Fibroblast of peridontal ligament (primary cell): ENCODE results near the gene RAPGEF6.
"Not testable (repeated sequence)": the region's sequence is repeated elsewhere in the genome, so short reads cannot be mapped to it uniquely, and the experiment has no call there.

Experiments used
- DNase-seq: peaks from one replicate; pipeline ENCODE4 v3.0.0-alpha.2; 2010; ENCODE audit errors: extremely low read depth

The RAPGEF6 gene

DNA sequence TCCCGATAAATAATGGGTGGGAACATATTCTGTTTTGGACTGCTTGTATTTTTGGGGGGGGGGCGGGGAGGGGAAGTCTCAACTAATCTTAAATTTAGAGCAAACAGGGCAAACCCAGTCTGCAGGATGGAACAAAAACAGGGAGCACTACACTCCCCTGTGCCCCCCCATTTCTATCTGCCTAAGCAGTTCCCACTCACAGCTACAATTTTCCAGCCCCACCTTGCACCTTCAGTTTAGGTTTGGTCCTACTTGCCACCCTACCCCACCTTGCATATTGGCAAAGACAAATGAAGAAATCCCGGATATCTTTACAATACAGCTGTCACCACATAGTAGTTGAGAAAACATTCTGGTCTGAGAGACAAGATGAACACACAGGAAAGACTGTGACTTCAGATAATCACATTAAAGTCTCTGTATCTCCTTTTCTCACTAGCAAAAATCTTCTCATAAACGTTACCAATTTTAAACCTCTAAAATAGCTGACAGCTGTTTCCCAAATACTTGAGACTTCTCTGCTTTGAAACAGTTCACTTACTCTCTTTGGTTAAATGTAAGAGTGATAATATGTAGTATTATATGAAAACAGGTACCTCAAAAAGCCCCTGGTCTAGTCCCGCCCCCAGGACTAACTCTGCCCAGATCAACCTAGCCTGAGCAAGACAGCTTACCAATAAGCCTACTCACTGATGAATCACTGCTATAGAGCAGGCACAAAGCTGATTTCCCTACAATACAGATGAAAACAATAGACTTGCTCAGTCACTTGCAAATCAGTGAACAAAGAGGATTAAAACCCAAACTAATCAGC is 5.2 kb upstream of the RAPGEF6 start:
- peak; percentile 34 for DNase-seq

DNA sequence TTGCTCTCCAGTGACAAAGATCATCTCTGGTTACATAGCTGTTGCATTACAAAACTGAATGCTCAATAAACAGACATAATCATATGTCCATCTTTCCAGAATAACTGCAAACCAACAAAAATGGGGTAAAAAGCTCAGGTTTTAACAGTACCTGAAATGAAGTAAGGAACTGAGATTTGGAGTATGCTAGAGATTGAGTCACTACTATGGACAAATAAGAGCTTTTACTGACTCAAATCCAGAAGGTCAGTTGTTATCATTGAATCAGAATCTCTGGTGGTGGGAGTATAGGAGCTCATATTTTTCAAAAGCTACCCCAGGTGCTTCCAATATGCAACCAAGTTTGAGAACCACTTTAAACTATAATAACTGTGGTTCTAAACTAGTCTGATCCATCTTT is 4.1 kb upstream of the RAPGEF6 start:
- no peak for DNase-seq

DNA sequence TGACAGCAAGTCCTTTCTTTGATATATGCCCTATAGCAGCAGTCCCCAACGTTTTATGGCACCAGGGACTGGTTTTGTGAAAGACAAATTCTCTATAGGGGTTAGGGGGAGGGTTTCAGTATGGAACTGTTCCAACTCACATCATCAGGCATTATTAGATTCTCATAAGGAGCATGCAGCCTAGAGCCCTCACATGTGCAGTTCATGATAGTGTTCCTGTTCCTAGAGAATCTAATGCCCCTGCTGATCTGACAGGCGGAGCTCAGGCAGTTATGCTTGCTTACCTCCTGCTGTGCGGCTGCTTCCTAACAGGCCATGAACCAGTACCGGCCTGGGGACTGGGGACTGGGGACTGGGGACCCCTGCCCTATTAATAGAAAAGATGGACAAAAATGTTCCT is 2.7 kb upstream of the RAPGEF6 start:
- no peak for DNase-seq

DNA sequence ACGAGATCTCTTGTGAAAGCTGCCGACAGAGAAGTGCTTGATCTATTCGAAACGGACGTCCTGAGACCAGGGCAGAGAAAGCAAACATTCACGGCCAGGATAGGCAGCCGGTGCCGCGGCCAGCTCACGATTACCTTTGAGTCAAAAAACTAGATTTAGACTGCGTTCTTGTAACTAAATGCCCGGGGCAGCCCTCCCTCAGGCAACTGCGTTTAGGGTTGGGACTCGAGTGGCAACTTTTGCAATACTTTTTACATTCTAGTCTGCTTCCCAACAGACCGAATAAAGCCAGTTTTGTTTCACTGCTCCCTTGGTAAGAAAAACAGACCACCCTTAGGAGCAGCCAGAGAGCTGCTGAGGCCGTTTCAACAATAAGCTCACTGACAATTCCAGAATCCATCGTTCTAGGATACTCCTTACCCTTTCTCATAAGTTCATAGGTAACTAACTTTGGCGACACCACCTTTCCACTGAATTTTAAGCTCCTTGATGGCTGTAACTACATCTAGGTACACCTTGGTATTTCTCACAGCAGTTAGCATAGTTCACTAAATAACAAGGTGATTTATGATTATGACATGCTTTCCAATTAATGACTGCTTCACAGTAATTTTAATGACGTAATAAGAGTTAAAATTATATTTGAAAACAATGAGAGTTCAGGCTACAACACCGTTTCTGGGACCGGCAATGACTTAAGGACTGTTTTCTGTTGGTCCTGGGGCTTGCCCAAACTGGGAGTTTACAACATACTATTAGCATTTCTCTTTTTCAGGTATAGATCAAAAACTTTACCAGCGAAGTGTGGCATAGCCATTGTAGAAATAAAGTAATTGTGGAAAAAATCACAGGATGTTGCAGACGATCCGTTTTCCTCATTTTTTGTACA is 899 bp upstream of the RAPGEF6 start:
- peak; percentile 71 for DNase-seq

DNA sequence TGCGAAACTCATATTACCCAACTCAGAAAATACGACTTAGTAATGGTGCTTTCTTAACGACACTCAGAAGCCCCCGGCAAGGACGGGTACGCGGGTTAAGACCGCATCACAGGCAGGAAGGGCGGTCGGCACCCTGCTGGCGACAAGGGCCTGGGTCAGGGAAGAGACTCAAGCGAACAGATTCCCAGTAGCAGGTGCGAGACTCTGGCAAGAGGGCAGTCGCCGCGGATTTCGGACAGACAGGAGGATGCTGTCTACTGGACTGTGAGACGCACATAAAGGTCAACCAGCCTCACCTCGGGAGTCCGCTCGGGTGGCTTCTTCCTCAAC is 398 bp downstream of the RAPGEF6 start:
- peak; percentile 47 for DNase-seq

DNA sequence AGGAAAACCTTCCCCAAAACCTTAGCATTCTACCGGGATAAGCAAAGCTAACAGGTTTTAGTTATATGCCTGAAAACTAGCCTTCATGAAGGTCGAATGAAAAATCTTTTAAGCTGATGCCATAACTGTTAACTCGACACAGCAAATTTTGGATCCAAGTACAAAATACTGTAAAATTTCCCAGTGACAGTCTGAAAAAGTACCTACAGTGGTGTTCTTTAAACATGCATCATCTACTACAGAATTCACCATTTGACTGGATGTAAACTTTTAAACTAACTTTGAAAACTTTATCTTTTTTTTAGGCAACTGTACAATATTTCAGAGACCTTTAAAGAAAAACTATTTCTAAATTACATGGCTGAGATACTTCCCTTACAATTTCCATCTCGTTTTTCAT is 791 bp downstream of the RAPGEF6 start:
- peak; percentile 31 for DNase-seq

DNA sequence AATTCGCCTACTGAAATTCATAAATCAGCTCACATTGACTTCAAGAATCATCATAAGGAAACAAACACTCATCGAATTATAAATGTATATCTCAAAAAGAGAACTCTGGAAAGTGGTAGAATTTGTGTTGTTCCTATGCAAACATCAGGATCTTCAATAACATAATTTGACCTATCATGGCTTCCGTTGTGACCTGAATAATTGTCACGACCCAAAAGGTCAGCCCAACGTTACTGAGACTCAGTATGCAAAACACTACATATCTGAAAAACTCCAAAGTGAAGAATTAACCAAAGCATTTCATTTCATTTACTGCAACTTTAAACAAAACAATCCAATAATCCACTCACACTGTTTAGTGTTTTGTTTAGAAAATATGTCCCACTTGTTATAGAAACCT is 1.2 kb downstream of the RAPGEF6 start:
- no peak for DNase-seq

DNA sequence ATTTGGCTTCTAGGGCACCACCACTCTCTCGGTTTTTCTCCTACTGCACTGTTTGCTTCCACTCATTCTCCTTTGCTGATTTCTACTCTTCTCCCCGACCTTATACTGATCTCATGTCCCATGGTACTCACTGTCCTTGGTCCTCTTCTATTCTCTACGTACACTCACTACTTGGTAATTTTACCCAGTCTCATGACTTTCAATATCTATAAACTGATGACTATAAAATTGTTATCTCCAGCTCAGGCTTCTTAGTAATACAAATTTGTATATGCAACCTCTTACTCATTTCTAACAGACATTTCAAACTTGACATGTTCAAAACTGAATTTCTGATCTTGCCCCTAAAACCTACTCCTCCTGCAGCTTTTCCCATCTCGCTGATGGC is 4.1 kb downstream of the RAPGEF6 start:
- no peak for DNase-seq

DNA sequence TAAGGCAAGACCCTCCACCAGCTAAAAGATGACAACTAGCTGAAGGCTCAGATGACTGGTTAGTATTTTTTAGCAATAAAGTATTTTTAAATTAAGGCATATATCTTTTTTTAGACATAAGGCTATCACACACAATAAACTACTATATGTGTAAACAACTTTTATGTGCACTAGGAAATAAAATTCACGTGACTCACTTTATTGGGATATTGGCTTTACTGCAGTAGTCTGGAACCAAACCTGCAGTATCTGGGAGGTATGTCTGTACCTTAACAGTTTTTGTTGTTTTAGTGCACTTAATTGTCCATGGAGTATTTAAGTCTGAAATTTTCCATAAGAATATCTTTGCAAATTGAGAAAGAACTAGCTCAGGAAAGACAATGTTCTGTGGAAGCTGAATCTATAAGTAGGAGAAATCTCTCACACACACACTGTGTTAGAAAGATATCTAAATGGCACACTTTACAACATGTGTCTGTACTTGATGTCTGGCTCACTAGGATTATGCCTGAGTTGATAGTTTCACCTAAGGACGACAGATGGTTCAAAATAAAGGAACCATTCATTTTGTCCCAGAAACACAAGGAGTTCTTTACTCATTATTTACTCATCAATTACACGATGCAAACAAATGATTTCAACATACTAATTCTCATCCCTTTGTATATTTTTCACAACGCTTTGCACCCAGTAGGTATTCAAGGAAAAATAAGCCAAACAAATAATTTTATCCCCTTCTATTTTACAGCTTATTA is 4.6 kb downstream of the RAPGEF6 start:
- DNase-seq = no peak

DNA sequence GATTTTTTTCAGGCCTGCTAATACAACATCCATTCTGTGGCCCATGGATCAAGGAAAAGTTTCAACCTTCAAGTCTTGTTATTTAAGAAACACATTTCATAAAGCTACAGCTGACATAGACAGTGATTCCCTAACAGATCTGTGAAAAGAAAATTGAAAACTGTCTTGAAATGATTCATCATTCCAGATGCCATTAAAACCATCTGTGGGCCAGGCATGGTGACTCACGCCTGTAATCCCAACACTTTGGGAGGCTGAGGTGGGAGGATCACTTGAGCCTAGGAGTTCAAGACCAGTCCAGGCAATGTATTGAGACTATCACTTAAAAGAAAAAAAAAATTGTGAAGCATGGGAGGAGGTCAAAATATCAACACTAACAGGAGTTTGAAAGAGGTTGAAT is 6.0 kb downstream of the RAPGEF6 start:
- DNase-seq = peak; percentile 84

DNA sequence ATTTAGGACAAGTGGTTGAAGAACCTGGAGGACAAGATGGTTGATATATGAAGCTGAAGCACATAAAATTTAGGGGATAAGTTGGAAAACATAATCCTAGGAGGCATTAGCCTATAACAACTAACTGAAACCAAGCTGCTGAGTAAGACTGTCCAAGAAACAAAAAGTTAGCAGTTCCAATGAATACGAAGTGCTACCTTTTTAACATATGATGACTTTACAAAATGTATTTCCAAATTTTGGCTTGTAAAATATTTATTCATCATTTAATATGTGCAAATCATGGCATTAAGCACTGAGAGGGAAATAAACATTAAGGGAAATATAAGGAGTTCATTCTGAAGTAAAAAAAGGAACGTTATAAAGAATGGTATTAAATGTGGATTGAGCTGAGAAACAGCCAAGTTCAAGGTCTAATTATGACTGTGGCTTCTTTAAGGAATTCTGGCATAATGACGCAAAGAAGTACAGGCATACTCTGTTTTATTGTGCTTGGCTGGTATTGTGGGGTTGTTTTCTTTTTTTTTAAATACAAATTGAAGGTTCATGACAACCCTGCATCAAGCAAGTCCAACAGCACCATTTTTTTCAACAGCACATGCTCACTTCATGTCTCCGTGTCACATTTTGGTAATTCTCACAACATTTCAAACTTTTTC is 7.7 kb downstream of the RAPGEF6 start:
- DNase-seq = peak; percentile 45

DNA sequence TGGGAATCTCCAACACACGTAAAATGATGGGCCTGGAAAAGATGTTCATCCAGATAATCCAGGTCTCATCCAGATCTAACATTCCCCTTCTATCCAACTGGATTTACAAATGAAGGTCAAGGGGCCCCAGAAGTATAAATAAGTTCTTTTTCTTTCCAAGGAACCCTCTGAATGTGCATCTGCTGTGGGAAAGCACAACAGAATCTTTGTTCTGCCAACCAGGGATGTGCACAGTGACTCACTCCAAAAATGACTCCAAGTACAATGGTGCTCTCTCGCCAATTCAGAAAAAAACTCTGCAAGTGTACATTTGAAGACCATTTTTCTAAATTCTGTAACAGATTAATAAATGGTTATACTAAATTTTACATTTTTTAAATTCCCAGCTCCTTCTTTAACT is 12.4 kb downstream of the RAPGEF6 start:
- DNase-seq = peak; percentile 56

DNA sequence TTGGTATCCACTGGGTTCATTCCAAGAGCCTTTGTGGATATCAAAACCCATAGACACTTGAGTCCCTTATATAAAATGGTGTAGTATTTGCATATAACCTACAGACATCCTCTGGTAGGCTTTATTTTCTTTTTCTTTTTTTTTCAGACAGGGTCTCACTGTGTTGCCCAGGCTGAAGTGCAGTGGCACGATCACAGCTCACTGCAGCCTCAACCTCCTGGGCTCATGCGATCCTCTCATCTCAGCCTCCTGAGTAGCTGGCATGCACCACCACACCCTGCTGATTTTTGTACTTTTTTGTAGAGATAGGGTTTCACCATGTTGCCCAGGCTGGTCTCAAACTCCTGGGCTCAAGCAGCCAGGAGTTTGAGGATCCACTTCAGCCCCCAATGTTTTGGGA is 13.9 kb downstream of the RAPGEF6 start:
- not testable (repeated sequence) for DNase-seq

DNA sequence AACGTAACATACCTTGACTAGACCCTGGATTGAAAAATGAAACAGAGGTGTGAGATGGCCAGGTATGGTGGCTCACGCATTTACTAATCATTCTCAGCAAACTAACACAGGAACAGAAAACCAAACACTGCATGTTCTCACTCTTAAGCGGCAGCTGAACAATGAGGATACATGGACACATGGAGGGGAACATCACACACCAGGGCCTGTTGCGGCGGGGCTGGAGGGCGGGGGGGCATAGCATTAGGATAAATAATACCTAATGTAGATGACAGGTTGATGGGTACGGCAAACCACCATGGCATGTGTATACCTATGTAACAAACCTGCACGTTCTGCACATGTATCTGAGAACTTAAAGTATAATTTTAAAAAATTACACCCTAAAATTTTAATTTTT is 15.9 kb downstream of the RAPGEF6 start:
- no peak for DNase-seq

DNA sequence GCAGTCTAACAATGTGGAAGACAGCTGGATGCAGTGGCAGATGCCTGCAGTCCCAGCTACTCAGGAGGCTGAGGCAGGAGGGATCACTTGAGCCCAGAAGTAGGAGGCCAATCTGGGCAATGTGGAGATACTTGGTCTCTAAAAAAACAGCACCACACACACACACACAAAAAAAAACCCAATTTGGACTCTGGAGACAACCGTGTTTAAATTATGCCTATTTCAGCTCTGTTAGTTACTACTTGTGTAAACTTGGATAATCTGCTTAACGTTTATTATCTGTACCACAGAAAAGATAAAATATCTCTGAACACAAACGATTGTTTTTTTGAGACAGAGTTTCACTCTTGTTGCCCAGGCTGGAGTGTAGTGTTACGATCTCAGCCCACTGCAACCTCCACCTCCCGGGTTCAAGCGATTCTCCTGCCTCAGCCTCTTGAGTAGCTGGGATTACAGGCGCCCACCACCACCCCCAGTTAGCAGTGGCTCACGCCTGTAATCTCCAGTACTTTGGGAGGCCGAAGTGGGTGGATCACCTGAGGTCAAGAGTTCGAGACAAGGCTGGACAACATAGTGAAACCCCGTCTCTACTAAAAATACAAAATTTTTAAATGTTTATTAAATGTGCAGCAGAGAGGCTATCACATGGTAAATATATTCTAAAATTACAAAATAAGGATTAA is 17.7 kb downstream of the RAPGEF6 start:
- DNase-seq = no peak

DNA sequence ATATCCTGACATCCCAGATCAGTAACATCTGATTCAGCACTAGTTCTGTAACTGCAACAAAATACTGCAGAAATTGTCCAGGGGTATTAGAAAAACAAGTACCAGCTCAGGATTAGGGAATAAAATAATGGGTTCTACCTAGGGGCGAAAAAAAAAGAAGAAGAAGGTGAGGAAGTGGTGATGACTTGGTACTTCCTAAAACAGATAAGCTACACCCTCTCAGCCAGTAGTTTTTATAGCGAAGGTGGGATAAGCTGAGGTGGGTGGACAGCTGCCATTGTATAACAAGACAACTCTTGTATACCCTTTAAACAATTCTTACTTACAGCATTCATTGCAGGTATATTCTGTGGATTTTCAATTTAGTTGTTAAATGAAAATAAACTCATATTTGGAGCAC is 19.1 kb downstream of the RAPGEF6 start:
- DNase-seq = no peak

DNA sequence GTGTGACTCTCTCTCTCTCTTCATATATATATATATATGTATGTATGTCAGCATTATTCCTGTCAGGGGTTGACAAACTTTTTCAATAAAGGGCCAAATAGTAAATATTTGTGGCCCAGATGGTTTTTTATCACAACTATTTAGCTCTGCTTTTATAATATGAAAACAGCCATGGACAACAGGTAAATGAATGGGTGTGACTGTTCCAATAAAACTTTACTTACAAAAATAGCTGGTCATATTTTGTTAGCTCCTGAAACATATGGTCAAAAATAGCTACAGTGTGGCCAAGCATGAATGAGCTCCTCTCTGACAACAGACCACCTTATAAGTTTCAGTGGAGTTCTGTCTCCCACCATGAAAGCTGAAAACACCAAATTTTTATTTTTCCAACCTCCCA is 21.6 kb downstream of the RAPGEF6 start:
- no peak for DNase-seq

DNA sequence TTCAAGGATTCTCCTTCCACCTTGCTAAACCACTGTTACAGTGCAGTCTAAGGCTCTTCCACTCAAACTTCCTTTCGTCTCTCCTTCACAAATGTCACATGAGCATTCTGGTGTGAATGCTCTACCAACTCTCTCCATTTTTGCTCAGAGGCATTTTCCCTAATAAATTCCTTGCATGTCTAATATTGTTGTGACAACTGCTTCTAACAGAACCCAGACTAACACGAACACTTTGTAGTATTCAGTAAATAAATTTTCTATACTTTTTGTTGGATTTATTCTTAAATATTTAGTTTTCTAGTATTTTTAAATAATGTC is 24.0 kb downstream of the RAPGEF6 start:
- DNase-seq = no peak

DNA sequence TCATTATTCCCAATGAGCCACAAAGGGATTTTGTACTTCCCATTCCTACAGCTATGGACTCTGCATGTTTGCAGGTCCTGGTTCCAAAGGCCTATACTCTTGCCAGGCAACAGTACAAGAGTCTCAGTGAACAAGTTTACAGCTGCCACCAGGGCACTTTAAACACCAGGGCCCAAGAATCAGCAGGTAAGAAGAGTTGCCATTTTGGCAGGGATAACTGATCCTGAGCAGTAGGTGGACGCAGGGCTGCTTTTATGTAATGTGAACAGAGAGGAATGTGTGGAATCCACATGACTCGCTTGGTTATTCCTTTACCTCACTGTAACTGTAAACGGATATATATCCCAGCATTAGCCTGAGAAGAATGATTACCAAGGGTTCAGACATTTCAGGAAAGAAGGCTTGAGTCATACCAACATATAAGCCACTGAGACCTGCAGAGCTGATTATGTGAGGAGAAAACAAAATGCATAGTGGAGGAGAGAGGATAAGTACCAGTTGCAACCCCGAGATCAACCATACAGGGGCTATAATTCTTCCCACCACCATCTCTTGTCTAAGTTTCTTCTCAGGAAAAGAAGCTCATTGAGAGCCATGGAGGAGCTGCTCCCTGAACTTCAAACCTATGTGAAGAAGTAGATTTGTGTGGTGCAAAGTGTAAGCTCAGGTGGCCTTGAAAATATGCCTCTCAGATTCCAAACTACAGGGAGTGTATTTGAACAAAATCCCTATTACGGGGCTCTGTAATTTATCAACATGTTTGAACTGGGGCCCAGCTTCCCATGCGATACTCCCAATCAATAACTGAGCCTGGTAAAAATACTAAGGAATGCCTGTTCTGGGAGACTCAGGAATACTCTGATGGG is 24.6 kb downstream of the RAPGEF6 start:
- DNase-seq = peak; percentile 63

DNA sequence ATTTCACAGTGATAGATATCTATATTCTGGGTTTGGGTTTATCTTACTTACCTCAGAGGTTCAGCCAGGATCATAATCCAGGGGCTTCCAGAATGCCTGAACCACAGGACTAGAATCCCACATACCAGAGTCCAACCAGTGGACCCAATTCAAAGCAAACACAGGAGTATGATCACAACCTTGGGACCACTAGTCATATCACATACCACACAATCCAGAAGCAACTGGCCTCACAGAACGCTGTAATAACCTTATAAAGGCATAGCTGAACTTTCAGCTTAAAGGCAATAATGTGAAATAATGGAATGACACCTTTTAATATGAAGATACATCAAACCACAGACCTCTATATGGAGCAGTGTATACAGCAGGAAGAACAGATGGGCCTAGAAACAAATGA is 25.3 kb downstream of the RAPGEF6 start:
- DNase-seq = no peak

DNA sequence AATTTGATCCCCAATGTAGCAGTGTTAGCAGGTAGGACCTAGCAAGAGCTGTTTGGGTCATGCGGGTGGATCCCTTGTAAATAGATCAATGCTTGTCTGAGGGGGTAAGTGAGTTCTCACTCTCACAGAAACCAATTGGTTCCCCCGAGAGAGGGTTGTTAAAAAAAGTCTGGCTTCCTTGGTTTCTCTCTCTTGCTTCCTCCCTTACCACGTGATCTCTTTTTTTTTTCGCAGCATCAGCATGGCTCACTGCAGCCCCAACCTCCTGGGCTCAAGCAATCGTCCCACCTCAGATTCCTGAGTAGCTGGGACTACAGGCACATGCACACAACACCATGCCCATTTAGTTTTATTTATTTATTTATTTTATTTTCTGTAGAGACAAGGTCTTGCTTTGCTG is 26.4 kb downstream of the RAPGEF6 start:
- DNase-seq = no peak
